ENCODE data around the gene OGG1.
"Not testable (repeated sequence)": the region's sequence is repeated elsewhere in the genome, so short reads cannot be mapped to it uniquely, and the experiment has no call there.

Gene OGG1

GRCh38 chr3:9769426-9770275, 19.9 kb downstream of the OGG1 start, which contains the start of gene CAMK1:
CAMK1 (minus strand) TSS chr3:9769947; CDS start chr3:9767749, 2,198 bp downstream.
- no peak for TF ChIP-seq ZC3H10 (CRISPR knock-in tag; IDR thresholded peaks at IDR 0.05)
- TF ChIP-seq CSDC2 (CRISPR knock-in tag; IDR thresholded peaks at IDR 0.05) = no peak
- no peak for TF ChIP-seq SNAI2 (CRISPR knock-in tag; IDR thresholded peaks at IDR 0.05)
- no peak for TF ChIP-seq ZFP30 (CRISPR knock-in tag; IDR thresholded peaks at IDR 0.05)
- no peak for TF ChIP-seq ZNF70 (CRISPR knock-in tag; IDR thresholded peaks at IDR 0.05)
- TF ChIP-seq CREB5 (CRISPR knock-in tag; IDR thresholded peaks at IDR 0.05; ENCODE audit: low read depth) = no peak
- no peak for TF ChIP-seq RARB (CRISPR knock-in tag; IDR thresholded peaks at IDR 0.05)
- TF ChIP-seq ESRRG (CRISPR knock-in tag; IDR thresholded peaks at IDR 0.05) = no peak
- no peak for TF ChIP-seq ZFP3 (CRISPR knock-in tag; IDR thresholded peaks at IDR 0.05)
- TF ChIP-seq, protein P1, sequence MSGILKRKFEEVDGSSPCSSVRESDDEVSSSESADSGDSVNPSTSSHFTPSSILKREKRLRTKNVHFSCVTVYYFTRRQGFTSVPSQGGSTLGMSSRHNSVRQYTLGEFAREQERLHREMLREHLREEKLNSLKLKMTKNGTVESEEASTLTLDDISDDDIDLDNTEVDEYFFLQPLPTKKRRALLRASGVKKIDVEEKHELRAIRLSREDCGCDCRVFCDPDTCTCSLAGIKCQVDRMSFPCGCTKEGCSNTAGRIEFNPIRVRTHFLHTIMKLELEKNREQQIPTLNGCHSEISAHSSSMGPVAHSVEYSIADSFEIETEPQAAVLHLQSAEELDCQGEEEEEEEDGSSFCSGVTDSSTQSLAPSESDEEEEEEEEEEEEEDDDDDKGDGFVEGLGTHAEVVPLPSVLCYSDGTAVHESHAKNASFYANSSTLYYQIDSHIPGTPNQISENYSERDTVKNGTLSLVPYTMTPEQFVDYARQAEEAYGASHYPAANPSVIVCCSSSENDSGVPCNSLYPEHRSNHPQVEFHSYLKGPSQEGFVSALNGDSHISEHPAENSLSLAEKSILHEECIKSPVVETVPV (CRISPR knock-in tag; IDR thresholded peaks at IDR 0.05) = no peak
- TF ChIP-seq, protein P2, sequence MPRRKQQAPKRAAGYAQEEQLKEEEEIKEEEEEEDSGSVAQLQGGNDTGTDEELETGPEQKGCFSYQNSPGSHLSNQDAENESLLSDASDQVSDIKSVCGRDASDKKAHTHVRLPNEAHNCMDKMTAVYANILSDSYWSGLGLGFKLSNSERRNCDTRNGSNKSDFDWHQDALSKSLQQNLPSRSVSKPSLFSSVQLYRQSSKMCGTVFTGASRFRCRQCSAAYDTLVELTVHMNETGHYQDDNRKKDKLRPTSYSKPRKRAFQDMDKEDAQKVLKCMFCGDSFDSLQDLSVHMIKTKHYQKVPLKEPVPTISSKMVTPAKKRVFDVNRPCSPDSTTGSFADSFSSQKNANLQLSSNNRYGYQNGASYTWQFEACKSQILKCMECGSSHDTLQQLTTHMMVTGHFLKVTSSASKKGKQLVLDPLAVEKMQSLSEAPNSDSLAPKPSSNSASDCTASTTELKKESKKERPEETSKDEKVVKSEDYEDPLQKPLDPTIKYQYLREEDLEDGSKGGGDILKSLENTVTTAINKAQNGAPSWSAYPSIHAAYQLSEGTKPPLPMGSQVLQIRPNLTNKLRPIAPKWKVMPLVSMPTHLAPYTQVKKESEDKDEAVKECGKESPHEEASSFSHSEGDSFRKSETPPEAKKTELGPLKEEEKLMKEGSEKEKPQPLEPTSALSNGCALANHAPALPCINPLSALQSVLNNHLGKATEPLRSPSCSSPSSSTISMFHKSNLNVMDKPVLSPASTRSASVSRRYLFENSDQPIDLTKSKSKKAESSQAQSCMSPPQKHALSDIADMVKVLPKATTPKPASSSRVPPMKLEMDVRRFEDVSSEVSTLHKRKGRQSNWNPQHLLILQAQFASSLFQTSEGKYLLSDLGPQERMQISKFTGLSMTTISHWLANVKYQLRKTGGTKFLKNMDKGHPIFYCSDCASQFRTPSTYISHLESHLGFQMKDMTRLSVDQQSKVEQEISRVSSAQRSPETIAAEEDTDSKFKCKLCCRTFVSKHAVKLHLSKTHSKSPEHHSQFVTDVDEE (CRISPR knock-in tag; IDR thresholded peaks at IDR 0.05) = no peak
- no peak for TF ChIP-seq ZNF565 (CRISPR knock-in tag; conservative IDR thresholded peaks at IDR 0.05; ENCODE audit: low read depth)
- peak; percentile 98 for ATAC-seq

DNA sequence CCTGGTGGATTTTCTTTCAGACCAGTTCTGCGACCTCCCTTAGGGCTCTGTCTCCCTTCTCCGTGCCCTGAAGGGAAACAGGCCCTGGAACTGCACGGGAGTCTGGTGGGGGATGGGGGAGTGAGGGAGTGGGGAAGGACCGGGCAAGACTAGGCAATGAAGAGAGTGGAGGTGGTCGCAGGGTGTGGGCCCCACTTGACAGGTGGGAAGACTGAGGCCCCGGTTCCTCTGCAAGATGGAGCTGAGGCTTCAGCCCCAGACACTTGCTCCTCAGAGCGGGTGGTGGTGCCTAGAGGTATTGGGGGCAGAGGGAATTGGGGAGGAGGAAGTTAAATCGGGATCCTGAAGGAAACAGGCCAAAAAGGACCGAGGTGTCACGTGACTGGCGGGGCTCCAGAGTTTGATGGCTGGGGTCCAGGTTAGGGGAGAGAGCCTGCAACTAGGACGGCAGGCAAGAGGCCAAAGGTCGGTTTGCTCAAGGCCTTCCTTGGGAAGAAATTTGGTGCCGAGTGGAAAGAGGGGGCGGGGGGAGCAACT, 20.6 kb downstream of the OGG1 start:
- TF ChIP-seq OSR1 (CRISPR knock-in tag; IDR thresholded peaks at IDR 0.05) (no peak), TOX (CRISPR knock-in tag; IDR thresholded peaks at IDR 0.05; ENCODE audit: borderline replicate concordance) (no peak), SNAI2 (CRISPR knock-in tag; IDR thresholded peaks at IDR 0.05) (no peak), ZNF8 (CRISPR knock-in tag; IDR thresholded peaks at IDR 0.05) (no peak), ZC3H10 (CRISPR knock-in tag; IDR thresholded peaks at IDR 0.05) (no peak), GLIS3 (CRISPR knock-in tag; IDR thresholded peaks at IDR 0.05) (no peak), TCF4 (CRISPR knock-in tag; IDR thresholded peaks at IDR 0.05; ENCODE audit: borderline replicate concordance) (no peak), PPARA (CRISPR knock-in tag; IDR thresholded peaks at IDR 0.05; ENCODE audit: borderline replicate concordance) (no peak)
- TF ChIP-seq, protein P2 (CRISPR knock-in tag; IDR thresholded peaks at IDR 0.05) = no peak
- TF ChIP-seq, protein P3, sequence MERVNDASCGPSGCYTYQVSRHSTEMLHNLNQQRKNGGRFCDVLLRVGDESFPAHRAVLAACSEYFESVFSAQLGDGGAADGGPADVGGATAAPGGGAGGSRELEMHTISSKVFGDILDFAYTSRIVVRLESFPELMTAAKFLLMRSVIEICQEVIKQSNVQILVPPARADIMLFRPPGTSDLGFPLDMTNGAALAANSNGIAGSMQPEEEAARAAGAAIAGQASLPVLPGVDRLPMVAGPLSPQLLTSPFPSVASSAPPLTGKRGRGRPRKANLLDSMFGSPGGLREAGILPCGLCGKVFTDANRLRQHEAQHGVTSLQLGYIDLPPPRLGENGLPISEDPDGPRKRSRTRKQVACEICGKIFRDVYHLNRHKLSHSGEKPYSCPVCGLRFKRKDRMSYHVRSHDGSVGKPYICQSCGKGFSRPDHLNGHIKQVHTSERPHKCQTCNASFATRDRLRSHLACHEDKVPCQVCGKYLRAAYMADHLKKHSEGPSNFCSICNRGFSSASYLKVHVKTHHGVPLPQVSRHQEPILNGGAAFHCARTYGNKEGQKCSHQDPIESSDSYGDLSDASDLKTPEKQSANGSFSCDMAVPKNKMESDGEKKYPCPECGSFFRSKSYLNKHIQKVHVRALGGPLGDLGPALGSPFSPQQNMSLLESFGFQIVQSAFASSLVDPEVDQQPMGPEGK (CRISPR knock-in tag; IDR thresholded peaks at IDR 0.05; ENCODE audit: borderline replicate concordance) = no peak
- no peak for ATAC-seq

DNA sequence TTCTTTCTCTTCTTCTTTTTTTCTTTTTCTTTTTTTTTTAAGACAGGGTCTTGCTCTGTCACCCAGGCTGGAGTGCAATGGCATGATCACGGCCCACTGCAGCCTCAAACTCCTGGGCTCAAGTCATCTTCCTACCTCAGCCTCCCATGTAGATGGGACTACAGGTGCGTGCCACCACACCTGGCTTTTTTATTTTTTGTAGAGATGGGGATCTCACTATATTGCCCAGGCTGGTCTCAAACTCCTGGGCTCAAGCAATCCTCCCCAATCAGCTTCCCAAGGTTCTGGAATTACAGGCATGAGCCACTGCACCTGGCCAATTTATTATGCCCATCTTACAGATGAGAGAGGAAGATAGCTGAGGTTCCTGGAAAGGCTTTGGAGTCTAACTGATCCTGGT, 21.3 kb downstream of the OGG1 start:
- not testable (repeated sequence) for ATAC-seq
